ENCODE data around the gene TECTB. TPM values are rescaled to one million over a fixed set of nuclear protein-coding genes. Genes with fewer than 3 reads are reported as not detected.

Gene TECTB
- total RNA-seq, 1 experiment from 2014 or later, result not detected

DNA sequence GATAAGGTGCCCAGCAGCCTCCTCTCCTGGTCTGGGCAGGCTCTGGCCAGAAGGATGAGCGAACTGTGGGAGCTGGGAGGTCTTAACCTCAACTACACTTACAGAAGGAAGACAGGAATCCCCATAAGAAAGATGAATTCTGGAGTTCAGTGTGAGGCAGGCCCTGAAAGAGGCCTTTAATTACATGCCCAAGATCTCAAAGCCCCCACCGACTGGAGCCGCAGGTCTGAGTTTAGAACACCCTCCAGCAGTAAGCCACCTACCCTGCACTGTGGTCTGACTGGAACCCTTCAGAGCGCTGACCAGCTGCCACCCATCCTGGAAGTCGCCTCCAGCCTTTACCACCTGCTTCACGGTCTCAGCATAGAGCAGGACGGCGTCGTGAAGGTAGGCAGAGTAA lies 62.5 kb downstream of the TECTB start:
- DNase-seq (ENCODE audit: low read depth), result no peak

DNA sequence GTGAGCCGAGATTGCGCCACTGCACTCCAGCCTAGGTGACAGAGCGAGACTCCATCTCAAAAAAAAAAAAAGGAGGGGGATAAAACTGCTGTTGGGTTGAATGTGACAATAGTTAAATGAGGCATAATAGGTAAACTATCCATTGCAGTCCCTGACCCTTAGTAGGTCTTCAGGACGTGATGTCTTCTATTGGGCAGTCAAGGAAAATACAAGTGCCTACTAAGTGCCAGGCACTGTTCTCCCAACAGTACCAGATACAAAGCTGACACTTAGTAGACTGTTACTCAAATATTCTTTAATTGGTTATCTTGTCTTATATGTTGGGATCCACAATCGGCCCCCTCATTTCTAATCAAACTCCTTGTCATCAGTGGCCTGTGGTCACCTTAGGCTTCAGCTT lies 63.6 kb downstream of the TECTB start:
- DNase-seq (ENCODE audit: low read depth), result no peak

DNA sequence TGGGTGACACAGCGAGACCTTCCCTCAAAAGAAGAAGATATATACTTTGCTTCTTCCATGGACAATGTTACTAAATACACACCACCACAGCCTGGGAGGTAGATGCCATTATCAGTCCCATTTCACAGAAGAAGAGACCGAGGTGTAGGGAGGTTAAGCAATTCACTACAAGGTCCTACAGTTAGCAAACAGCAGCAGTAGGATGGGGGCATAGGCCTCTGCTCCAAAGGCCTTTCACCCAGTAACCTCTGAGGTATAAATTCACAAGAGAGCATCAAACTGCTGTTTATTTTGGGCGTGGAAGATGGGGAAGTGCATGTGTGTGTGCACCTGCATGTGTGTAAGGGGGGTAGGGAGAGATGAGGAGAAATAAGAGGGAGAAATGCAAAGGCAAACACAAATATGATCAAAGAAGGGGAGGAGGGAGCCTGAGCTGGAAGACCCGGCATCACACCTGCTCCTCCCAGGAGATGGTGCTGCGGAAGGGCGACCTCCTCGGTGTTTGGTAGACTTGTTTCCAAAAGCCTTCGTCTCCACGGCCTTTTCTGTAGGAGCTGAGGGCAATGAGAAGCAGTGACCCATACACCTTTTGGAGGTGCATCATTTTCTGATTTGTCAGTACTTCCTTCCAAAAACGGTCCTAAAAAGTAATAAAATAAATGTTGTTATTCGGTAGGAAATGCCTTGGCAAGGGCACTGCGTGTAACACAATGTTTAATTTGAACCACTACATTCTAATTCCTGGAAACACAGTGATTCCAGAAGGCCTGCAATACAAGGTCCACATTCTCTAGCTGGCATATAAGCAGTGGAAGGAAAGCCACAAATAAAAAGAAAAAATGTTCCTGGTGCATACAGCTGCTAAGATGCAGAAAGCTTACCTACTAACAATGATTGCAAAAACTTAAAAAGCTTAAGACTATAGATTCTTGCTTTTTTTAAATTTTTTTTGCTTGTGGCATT lies 64.8 kb downstream of the TECTB start:
- no peak for DNase-seq (ENCODE audit: low read depth)

DNA sequence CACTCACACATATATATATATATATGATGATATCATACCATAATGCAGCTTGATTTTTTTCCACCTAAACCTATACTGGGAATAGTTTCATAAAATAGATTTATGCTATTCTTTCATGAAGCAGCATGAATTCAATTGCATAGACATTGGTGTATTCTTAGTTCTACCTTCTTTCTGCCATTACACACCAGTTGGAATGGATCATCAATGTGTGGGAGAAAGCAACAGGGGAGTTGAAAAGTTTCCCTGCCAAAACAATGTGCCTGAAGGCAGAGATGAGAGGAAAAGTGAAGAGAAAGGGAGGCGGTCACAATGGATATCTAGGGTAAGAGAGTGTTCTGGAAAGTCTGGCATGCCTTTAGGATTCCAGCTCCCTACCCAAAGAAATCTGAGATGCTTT lies 65.6 kb downstream of the TECTB start:
- no peak for DNase-seq (ENCODE audit: low read depth)

DNA sequence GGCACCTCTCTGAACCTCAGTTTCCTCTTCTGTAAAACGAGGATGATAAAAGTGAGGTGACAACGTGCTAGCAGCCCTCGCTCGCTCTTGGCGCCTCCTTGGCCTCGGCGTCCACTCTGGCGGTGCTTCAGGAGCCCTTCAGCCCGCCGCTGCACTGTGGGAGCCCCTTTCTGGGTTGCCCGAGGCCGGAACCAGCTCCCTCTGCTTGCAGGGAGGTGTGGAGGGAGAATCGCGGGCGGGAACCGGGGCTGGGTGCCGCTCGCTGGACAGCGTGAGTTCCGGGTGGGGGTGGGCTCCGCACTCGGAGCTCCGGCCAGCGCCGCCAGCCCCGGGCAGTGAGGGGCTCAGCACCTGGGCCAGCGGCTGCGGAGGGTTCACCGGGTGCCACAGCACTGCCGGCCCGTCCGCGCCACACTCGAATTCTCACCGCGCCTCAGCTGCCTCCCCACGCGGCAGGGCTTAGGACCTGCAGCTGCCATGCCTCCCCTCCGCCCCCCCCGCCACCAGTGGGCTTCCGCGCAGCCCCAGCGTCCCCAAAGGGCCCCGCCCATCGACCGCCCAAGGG lies 66.4 kb downstream of the TECTB start:
- DNase-seq (ENCODE audit: low read depth), result no peak

DNA sequence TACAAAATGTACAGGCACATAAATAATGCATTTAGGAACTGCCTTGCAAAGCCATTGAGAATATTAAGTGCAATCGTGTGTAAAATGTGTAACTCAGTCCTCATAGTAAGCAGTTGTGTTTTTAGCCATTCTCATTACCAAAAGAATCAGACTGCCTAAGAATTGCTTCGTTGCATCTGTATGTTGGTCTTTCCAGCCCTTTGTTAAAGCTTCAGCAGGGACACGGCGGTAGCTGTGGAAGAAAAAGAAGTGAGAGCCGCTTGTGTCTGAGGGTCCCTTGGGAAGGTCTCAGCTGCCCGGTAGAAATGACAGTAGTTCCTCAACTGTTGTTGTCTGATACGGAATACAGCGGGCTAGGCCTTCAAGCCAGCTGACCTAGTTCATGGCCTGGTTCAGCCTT lies 67.9 kb downstream of the TECTB start:
- DNase-seq (ENCODE audit: low read depth), result no peak

DNA sequence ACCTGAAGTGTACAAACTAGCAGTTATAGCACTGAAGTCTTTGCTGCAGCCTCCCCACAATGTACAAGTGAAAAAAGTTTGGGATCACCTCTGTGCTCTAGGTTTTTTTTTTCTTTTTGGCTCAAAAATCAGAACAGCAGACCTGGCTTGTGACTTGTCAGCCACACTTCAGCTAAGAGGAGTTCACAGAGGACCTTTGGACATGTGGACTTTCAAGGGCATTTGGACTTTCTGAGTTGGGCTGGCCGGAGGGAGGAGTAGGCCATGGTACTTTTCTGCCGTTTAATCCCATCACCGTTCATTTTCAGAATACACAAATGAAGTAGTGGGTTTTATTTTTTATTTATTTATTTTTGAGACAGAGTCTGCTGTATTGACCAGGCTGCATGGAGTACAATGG lies 68.8 kb downstream of the TECTB start:
- no peak for DNase-seq (ENCODE audit: low read depth)

DNA sequence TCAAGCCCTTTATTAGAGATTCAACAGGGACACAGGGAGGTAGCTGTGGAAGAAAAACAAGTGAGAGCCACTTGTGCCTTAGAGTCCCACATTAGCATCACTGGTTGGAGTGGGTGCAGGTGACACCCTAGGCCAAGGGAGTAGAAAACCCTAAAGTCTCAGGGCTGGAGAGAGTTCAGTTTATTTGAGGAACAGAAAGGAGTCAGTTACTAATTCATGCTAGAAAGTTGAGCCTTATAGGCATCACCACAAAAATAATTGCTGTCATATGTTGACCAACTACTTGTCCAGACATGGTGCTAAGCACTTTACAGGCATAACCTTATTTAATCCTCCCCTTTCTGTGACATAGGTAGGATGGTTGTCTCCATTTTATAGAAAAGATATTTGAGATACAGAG lies 69.8 kb downstream of the TECTB start:
- no peak for DNase-seq (ENCODE audit: low read depth)

Other genes with a start within 250 kb of the TECTB start
- 10.6 and 11.5 TPM in 2 replicates for gene GPAM, start 99.6 kb upstream of the TECTB start, total RNA-seq (2014; rRNA removed)
- 0.29 and 0.71 TPM in 2 replicates for gene ACSL5, start 90.7 kb downstream of the TECTB start, total RNA-seq (2014; rRNA removed)
- gene ZDHHC6, start 163.5 kb downstream of the TECTB start, total RNA-seq (2014; rRNA removed), result 35.4 and 39.6 TPM in 2 replicates
- 29.7 and 39.0 TPM in 2 replicates for gene VTI1A, start 163.8 kb downstream of the TECTB start, total RNA-seq (2014; rRNA removed)